ENCODE measurements around the gene GNAI3. TPM values are rescaled to one million over a fixed set of nuclear protein-coding genes. Genes with fewer than 3 reads are reported as not detected.

The GNAI3 gene
- total and polyA plus RNA-seq, 2 of the 13 experiments (the other 11 are each of a cell fraction or from before 2014, with no cell fraction given), result 4.3 to 9.0 TPM

DNA sequence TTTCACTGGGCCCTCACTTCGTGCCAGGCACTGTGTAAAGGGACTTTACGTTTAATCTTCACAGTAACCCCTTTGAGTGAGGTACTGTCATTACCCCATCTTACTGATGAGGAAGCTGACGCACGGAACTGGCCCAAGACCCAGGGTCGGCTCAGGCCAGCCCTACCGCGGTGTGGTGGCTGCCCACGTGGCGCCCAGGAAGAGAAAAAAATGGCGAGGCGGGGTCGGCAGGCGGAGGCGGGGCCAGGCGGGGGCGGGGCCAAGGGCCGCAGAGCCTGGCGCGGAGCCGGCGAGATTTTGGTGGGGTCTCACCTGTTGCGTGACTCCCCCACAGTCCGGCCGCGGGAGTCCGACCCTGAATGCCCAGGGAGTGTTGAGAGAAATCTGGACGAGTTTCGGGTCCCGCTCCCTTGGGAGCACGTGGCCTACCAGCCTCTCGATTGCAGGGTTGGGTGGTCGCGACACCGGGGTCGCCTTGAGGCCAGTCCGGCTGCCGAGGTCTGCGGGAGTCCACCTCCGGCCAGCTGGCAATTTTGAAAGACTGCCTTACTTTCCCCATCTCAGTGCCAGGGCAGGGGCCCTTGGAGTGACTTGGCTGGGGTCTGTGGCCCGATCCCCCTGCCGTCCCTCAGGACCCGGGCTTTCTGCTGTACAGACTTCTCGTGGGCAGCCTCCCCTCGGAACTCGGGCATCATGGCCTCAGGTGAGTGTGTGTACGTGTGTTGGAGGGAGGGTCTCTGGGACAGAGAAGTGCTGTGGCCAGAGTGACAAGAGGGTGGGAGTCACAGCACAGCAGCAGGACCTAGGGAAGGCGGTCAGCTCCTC lies 71.4 kb downstream of the GNAI3 start, which contains the start of the genes AMPD2 and GNAT2 (continued):
- TF ChIP-seq, protein P1, sequence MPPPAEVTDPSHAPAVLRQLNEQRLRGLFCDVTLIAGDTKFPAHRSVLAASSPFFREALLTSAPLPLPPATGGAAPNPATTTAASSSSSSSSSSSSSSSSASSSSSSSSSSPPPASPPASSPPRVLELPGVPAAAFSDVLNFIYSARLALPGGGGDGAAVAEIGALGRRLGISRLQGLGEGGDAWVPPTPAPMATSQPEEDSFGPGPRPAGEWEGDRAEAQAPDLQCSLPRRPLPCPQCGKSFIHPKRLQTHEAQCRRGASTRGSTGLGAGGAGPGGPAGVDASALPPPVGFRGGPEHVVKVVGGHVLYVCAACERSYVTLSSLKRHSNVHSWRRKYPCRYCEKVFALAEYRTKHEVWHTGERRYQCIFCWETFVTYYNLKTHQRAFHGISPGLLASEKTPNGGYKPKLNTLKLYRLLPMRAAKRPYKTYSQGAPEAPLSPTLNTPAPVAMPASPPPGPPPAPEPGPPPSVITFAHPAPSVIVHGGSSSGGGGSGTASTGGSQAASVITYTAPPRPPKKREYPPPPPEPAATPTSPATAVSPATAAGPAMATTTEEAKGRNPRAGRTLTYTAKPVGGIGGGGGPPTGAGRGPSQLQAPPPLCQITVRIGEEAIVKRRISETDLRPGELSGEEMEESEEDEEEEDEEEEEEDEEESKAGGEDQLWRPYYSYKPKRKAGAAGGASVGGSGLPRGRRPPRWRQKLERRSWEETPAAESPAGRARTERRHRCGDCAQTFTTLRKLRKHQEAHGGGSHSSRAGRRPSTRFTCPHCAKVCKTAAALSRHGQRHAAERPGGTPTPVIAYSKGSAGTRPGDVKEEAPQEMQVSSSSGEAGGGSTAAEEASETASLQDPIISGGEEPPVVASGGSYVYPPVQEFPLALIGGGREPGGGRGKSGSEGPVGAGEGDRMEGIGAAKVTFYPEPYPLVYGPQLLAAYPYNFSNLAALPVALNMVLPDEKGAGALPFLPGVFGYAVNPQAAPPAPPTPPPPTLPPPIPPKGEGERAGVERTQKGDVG (CRISPR knock-in tag; IDR thresholded peaks at IDR 0.05; ENCODE audit: borderline replicate concordance), result peak; percentile 57; the same call in 1 of the 2 replicates
- TF ChIP-seq RFXANK (CRISPR knock-in tag; IDR thresholded peaks at IDR 0.05) (no peak), TSC22D2 (CRISPR knock-in tag; IDR thresholded peaks at IDR 0.05; ENCODE audit: borderline replicate concordance) (no peak), REL (CRISPR knock-in tag; conservative IDR thresholded peaks at IDR 0.05) (no peak), CENPT (CRISPR knock-in tag; IDR thresholded peaks at IDR 0.05; ENCODE audit: low read depth) (no peak; the same call in 1 of the 2 replicates), HOXA5 (CRISPR knock-in tag; IDR thresholded peaks at IDR 0.05) (peak; percentile 52), ZNF337 (CRISPR knock-in tag; IDR thresholded peaks at IDR 0.05; ENCODE audit: borderline replicate concordance, low read depth) (no peak), MATR3 (CRISPR knock-in tag; IDR thresholded peaks at IDR 0.05) (no peak), SIN3B (IDR thresholded peaks at IDR 0.05; ENCODE audit: low read length) (no peak), ZSCAN22 (CRISPR knock-in tag; IDR thresholded peaks at IDR 0.05) (no peak), ZNF839 (CRISPR knock-in tag; IDR thresholded peaks at IDR 0.05; ENCODE audit: borderline replicate concordance) (no peak), ZNF883 (CRISPR knock-in tag; IDR thresholded peaks at IDR 0.05; ENCODE audit: not compliant biosample characterization) (peak; percentile 77), ZNF138 (CRISPR knock-in tag; IDR thresholded peaks at IDR 0.05; ENCODE audit: low read depth) (no peak)
- TF ChIP-seq, protein P2, sequence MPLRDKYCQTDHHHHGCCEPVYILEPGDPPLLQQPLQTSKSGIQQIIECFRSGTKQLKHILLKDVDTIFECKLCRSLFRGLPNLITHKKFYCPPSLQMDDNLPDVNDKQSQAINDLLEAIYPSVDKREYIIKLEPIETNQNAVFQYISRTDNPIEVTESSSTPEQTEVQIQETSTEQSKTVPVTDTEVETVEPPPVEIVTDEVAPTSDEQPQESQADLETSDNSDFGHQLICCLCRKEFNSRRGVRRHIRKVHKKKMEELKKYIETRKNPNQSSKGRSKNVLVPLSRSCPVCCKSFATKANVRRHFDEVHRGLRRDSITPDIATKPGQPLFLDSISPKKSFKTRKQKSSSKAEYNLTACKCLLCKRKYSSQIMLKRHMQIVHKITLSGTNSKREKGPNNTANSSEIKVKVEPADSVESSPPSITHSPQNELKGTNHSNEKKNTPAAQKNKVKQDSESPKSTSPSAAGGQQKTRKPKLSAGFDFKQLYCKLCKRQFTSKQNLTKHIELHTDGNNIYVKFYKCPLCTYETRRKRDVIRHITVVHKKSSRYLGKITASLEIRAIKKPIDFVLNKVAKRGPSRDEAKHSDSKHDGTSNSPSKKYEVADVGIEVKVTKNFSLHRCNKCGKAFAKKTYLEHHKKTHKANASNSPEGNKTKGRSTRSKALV (CRISPR knock-in tag; IDR thresholded peaks at IDR 0.05), result peak; percentile 66; the same call in 1 of the 2 replicates
- TF ChIP-seq, protein P3, sequence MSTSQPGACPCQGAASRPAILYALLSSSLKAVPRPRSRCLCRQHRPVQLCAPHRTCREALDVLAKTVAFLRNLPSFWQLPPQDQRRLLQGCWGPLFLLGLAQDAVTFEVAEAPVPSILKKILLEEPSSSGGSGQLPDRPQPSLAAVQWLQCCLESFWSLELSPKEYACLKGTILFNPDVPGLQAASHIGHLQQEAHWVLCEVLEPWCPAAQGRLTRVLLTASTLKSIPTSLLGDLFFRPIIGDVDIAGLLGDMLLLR (CRISPR knock-in tag; IDR thresholded peaks at IDR 0.05), result peak; percentile 79; the same call in 1 of the 2 replicates
- TF ChIP-seq, protein P4, sequence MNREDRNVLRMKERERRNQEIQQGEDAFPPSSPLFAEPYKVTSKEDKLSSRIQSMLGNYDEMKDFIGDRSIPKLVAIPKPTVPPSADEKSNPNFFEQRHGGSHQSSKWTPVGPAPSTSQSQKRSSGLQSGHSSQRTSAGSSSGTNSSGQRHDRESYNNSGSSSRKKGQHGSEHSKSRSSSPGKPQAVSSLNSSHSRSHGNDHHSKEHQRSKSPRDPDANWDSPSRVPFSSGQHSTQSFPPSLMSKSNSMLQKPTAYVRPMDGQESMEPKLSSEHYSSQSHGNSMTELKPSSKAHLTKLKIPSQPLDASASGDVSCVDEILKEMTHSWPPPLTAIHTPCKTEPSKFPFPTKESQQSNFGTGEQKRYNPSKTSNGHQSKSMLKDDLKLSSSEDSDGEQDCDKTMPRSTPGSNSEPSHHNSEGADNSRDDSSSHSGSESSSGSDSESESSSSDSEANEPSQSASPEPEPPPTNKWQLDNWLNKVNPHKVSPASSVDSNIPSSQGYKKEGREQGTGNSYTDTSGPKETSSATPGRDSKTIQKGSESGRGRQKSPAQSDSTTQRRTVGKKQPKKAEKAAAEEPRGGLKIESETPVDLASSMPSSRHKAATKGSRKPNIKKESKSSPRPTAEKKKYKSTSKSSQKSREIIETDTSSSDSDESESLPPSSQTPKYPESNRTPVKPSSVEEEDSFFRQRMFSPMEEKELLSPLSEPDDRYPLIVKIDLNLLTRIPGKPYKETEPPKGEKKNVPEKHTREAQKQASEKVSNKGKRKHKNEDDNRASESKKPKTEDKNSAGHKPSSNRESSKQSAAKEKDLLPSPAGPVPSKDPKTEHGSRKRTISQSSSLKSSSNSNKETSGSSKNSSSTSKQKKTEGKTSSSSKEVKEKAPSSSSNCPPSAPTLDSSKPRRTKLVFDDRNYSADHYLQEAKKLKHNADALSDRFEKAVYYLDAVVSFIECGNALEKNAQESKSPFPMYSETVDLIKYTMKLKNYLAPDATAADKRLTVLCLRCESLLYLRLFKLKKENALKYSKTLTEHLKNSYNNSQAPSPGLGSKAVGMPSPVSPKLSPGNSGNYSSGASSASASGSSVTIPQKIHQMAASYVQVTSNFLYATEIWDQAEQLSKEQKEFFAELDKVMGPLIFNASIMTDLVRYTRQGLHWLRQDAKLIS (CRISPR knock-in tag; IDR thresholded peaks at IDR 0.05), result no peak
- TF ChIP-seq, protein P5, sequence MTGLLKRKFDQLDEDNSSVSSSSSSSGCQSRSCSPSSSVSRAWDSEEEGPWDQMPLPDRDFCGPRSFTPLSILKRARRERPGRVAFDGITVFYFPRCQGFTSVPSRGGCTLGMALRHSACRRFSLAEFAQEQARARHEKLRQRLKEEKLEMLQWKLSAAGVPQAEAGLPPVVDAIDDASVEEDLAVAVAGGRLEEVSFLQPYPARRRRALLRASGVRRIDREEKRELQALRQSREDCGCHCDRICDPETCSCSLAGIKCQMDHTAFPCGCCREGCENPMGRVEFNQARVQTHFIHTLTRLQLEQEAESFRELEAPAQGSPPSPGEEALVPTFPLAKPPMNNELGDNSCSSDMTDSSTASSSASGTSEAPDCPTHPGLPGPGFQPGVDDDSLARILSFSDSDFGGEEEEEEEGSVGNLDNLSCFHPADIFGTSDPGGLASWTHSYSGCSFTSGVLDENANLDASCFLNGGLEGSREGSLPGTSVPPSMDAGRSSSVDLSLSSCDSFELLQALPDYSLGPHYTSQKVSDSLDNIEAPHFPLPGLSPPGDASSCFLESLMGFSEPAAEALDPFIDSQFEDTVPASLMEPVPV (CRISPR knock-in tag; IDR thresholded peaks at IDR 0.05), result no peak; the same call in 1 of the 2 replicates
